Measurements from ENCODE around the gene MAML2. TPM values are rescaled to one million over a fixed set of nuclear protein-coding genes. Genes with fewer than 3 reads are reported as not detected.

The MAML2 gene
- total RNA-seq, 3 donors from 2014 or later (not counting 1 experiment from before 2014, with no cell fraction given), result 14.2 to 20.5 (median 16.1) TPM

- Mint-ChIP-seq H3K27me3 (ENCODE audit: low read depth in 2 of 2) (no peaks in the 10 kb centered on the region), H3K4me1 (peaks cover 8 to 17% of the 10 kb centered on the region in 2 donors), H3K9me3 (no peaks in the 10 kb centered on the region), H3K4me3 (no peak overlapping the region), H3K36me3 (no peaks in the 10 kb centered on the region), H3K27ac (peak overlapping the region in 1 of 2 donors; percentile 15)
- intact Hi-C loops (cut with micrococcal nuclease), result no loop called here
- DNase-seq (no peak), ATAC-seq (no peak)
- Histone ChIP-seq H3K4me1 (ENCODE audit: control insufficient read depth, insufficient read depth, low read length) (peaks cover 3% of the 10 kb centered on the region), H3K36me3 (ENCODE audit: control insufficient read depth, insufficient read depth, low read length) (no peaks in the 10 kb centered on the region), H3K27ac (ENCODE audit: low read length) (no peak overlapping the region), H3K4me3 (ENCODE audit: low read length) (no peak overlapping the region), H3K27me3 (ENCODE audit: control insufficient read depth, insufficient read depth, low read length) (no peaks in the 10 kb centered on the region), H3K9me3 (ENCODE audit: control insufficient read depth, insufficient read depth, low read length) (no peaks in the 10 kb centered on the region)
- no peak for TF ChIP-seq CTCF (IDR thresholded peaks at IDR 0.05)
Observed at GRCh38 chr11:96027021-96027420, 316.0 kb downstream of the MAML2 start.

GRCh38 chr11:96026310-96026709, 316.7 kb downstream of the MAML2 start:
- no peaks in the 10 kb centered on the region for H3K9me3 Mint-ChIP-seq
- Histone ChIP-seq H3K9me3 (ENCODE audit: control insufficient read depth, insufficient read depth, low read length) (no peaks in the 10 kb centered on the region), H3K27ac (ENCODE audit: low read length) (no peak overlapping the region), H3K4me1 (ENCODE audit: control insufficient read depth, insufficient read depth, low read length) (peaks cover 3% of the 10 kb centered on the region), H3K36me3 (ENCODE audit: control insufficient read depth, insufficient read depth, low read length) (no peaks in the 10 kb centered on the region), H3K4me3 (ENCODE audit: low read length) (no peak overlapping the region), H3K27me3 (ENCODE audit: control insufficient read depth, insufficient read depth, low read length) (no peaks in the 10 kb centered on the region)
- H3K4me3 Mint-ChIP-seq, result no peak overlapping the region
- H3K36me3 Mint-ChIP-seq, result no peaks in the 10 kb centered on the region
- DNase-seq, result no peak
- H3K27me3 Mint-ChIP-seq (ENCODE audit: low read depth in 2 of 2), result no peaks in the 10 kb centered on the region
- intact Hi-C loops (cut with micrococcal nuclease), result no loop called here
- peaks cover 8 to 17% of the 10 kb centered on the region in 2 donors for H3K4me1 Mint-ChIP-seq
- no peak overlapping the region for H3K27ac Mint-ChIP-seq
- ATAC-seq, result no peak
- no CpG with 5 or more reads among the region's 2 CpGs for WGBS (ENCODE audit: insufficient coverage)
- TF ChIP-seq CTCF (IDR thresholded peaks at IDR 0.05), result no peak

GRCh38 chr11:96024666-96025065, 318.3 kb downstream of the MAML2 start:
- no peak overlapping the region for H3K27ac Mint-ChIP-seq
- no peak for TF ChIP-seq CTCF (IDR thresholded peaks at IDR 0.05)
- WGBS (ENCODE audit: insufficient coverage), result 81% methylated on average over 5 of the region's 5 CpGs

GRCh38 chr11:96023275-96023674, 319.7 kb downstream of the MAML2 start:
- no peak for TF ChIP-seq CTCF (IDR thresholded peaks at IDR 0.05)
- Mint-ChIP-seq H3K36me3 (no peaks in the 10 kb centered on the region), H3K9me3 (no peaks in the 10 kb centered on the region), H3K4me1 (peaks cover 8 to 17% of the 10 kb centered on the region in 2 donors), H3K4me3 (no peak overlapping the region), H3K27ac (no peak overlapping the region), H3K27me3 (ENCODE audit: low read depth in 2 of 2) (no peaks in the 10 kb centered on the region)
- Histone ChIP-seq H3K27ac (ENCODE audit: low read length) (no peak overlapping the region), H3K4me3 (ENCODE audit: low read length) (no peak overlapping the region), H3K4me1 (ENCODE audit: control insufficient read depth, insufficient read depth, low read length) (peaks cover 3% of the 10 kb centered on the region), H3K27me3 (ENCODE audit: control insufficient read depth, insufficient read depth, low read length) (no peaks in the 10 kb centered on the region), H3K9me3 (ENCODE audit: control insufficient read depth, insufficient read depth, low read length) (no peaks in the 10 kb centered on the region), H3K36me3 (ENCODE audit: control insufficient read depth, insufficient read depth, low read length) (no peaks in the 10 kb centered on the region)
- DNase-seq (no peak), ATAC-seq (no peak)
- intact Hi-C loops (cut with micrococcal nuclease), result no loop called here
- WGBS (ENCODE audit: insufficient coverage), result over 99% methylated on average over 6 of the region's 7 CpGs

More at GRCh38 chr11:96024666-96025065, 318.3 kb downstream of the MAML2 start:
- no peaks in the 10 kb centered on the region for H3K36me3 ChIP-seq (ENCODE audit: control insufficient read depth, insufficient read depth, low read length)
- Mint-ChIP-seq H3K4me3 (no peak overlapping the region), H3K27me3 (ENCODE audit: low read depth in 2 of 2) (no peaks in the 10 kb centered on the region), H3K9me3 (no peaks in the 10 kb centered on the region), H3K36me3 (no peaks in the 10 kb centered on the region), H3K4me1 (peaks cover 8 to 17% of the 10 kb centered on the region in 2 donors)
- no peak overlapping the region for H3K27ac ChIP-seq (ENCODE audit: low read length)
- no peaks in the 10 kb centered on the region for H3K9me3 ChIP-seq (ENCODE audit: control insufficient read depth, insufficient read depth, low read length)
- intact Hi-C loops (cut with micrococcal nuclease), result no loop called here
- peak in 1 of 3 donors; percentile 52 for ATAC-seq
- H3K4me3 ChIP-seq (ENCODE audit: low read length), result no peak overlapping the region
- H3K4me1 ChIP-seq (ENCODE audit: control insufficient read depth, insufficient read depth, low read length), result peaks cover 3% of the 10 kb centered on the region
- DNase-seq, result no peak
- H3K27me3 ChIP-seq (ENCODE audit: control insufficient read depth, insufficient read depth, low read length), result no peaks in the 10 kb centered on the region
